M059J (cell line): ENCODE data around the gene CFLAR. TPM values are rescaled to one million over a fixed set of nuclear protein-coding genes. Genes with fewer than 3 reads are reported as not detected.
"Not testable (repeated sequence)": the region's sequence is repeated elsewhere in the genome, so short reads cannot be mapped to it uniquely, and the experiment has no call there.

ENCODE experiments used
- DNase-seq: peaks from one replicate; pipeline ENCODE4 v3.0.0-alpha.2; 2012; ENCODE audit warnings: low read depth
- total RNA-seq: library from RNA; depleted of rRNA; stranded (reverse); fragments of >200 nt; shearing (Covaris generic); gene quantifications from 2 replicates; pipeline ENCODE4 v1.2.3, GENCODE V29; 2014

The CFLAR gene
- total RNA-seq, 1 experiment from 2014 or later: 27.0 TPM

DNA sequence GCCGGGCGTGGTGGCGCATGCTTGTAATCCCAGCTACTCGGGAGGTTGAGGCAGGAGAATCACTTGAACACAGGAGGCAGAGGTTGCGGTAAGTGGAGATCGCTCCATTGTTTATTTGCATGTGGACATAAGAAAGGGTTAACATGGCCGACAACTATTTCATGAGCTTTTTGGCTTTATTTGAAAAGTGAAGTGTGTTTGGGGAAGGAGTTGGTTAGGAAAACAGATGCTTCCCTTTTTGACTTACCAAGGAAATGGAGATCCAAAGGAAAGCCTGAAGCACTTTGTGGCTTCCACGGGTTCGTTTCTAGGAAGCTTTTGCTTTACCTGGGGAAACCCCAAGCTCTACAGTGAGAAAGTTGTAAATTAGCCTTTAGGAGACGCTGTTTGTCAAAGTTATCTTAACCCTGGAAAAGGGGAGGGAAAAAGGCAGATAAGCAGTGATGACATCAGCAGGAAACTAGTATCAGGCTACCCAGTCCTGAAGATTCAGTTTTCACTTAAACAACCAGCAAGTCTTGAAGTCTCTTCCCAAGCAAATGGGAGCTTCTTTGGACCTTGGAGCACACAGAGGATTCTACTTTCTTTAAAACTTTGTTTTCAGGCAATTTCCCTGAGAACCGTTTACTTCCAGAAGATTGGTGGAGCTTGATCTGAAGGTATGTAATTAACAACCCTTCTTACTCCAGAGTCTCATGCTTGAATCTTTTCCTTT, 66.8 kb downstream of the CFLAR start, which contains the start of gene CASP10:
TSS of gene CASP10 (plus strand) at position 492 of the 715 bp plus-strand sequence. CDS start 2,637 bp downstream, outside the sequence.
- DNase-seq: peak; percentile 85

DNA sequence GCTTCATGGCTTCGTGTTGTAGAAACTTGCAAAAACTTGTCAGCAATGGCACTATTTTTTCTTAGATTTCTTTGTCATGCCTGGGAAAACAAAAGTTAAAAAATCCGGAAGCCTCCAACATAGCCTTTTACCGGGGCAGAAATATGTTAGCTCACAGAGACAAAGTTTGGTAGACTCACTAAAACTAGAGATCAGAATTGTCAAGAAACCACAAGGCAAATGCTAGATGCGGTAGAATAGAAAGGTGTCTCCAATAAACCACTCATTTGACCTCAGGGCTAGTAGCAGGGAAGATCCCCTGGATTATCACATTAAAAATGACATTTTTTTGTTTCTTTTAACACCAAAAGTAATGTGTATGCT, 67.4 kb downstream of the CFLAR start:
- peak; percentile 19 for DNase-seq

DNA sequence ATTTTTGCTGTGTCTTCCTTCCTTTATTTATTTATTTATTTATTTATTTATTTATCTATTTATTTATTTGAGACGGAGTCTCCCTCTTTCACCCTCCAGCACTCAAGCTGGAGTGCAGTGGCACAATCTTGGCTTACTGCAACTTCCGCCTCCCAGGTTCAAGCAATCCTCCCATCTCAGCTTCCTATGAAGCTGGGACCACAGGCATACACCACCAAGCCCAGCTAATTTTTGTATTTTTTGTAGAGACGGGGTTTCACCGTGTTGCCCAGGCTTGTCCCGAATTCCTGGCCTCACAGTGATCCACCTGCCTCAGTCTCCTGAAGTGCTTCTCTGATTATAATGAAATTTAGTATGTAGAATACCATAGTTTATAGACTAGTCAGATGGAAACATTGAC, 67.9 kb downstream of the CFLAR start:
- not testable (repeated sequence) for DNase-seq

DNA sequence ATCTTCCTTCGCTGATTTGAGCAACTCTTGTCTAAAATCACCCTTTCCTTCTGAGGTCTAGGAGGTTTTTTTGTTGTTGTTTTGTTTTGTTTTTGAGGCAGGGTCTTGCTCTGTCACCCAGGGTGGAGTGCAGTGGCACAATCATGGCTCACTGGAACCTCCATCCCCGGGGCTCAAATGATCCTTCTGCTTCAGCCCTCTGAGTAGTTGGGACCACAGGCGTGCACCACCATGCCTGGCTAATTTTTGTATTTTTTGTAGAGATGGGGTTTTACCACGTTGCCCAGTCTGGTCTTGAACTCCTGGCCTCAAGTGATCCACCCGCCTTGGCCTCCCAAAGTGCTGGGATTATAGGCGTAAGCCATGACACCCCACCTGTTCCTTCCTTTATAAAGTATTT, 68.3 kb downstream of the CFLAR start:
- DNase-seq: not testable (repeated sequence)

DNA sequence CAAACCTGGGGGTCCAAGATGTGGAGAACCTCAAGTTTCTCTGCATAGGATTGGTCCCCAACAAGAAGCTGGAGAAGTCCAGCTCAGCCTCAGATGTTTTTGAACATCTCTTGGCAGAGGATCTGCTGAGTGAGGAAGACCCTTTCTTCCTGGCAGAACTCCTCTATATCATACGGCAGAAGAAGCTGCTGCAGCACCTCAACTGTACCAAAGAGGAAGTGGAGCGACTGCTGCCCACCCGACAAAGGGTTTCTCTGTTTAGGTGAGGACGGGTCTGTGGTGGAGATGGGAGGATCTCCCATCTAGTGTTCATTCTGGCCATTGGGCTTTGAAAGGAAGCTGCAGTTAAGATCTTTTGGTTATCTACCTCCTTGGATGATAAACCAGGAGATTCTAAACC, 69.9 kb downstream of the CFLAR start:
- no peak for DNase-seq

DNA sequence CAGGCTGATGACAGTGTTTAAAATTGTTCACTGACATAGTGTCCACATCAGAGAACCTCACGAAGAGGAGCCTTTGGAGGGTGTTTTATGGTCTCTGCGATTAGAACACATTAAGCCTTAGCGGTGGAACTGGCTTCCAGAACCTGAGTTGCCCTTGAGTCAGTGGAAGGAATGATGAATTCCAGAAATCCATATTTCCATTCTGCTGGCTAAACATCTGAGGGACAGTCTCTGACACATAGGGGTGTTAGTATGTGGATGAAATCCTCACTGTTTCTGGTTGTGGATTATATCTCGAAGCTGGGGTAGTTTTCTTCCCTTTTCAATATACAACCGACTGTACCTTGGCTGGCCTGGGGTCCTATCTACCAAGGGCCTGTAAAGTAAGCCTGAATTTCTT, 71.0 kb downstream of the CFLAR start:
- DNase-seq: no peak

DNA sequence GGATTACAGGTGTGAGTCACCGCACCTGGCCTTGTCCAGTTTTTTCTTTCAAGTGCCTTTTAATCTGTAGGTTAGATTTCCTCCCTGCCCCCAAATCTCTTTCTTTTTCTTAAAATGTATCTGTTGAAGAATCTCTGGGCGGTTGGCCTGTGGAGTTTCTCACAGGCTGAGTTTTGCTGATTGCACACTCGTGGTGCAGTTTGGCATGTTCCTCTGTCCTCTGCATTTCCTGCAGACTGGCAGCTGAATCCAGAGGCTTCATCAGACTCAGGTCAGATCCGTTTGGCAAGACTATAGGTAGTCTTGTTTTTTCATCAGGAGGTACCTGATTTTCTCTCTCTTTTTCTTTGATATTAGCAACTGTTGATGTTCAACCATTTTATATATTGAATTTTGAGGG, 72.5 kb downstream of the CFLAR start:
- no peak for DNase-seq

DNA sequence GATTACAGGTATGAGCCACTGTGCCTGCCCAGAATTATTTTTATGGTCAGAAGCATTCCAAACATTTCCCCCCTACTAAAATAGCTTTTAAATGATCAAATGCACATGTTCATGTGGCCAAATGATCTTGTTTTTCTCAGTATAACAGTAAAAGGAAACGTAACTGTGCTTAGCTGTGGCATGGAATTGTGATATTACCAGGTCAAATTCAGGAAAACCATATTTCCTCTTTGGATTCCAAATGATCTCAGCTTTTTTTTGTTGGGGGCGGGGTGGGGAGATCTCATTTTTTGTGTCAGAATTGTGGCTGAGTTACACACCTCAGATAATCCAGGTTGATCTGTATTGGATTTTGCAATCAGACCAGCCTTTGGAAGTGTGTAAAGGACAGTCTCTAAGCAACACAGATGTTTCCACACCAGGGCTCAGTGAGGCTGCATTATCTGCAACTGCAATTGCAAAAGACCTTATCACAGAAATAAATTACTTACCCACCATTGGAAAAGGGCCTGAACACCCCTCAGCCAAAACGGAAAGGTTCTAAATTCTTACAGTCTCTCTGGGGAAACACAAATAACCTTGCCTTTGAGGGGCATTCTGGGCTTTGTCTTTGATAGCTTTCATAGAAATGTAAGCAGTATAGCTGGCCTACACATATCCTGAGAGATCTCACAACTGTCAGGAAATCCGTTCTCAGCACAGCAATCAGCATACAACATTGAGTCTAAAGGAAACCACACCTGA, 75.3 kb downstream of the CFLAR start:
- no peak for DNase-seq

DNA sequence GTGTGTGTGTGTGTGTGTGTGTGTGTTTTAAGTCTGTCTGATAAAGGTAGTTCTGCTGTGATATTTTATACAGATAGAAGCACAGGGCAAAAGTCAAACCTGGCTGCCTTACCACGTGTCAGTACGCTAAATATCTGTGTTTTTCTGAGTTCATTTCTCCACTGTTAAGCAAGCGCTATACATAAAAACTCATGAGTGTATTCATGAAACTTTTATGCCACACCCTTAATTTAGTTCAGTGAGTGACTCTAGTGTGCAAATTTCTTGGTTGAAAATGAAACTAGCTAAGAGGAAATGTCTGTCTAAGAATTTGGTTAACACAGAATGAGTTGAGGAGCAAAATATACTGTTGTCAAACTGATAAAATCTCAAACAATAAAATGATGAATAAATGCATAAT, 78.1 kb downstream of the CFLAR start:
- DNase-seq: no peak

DNA sequence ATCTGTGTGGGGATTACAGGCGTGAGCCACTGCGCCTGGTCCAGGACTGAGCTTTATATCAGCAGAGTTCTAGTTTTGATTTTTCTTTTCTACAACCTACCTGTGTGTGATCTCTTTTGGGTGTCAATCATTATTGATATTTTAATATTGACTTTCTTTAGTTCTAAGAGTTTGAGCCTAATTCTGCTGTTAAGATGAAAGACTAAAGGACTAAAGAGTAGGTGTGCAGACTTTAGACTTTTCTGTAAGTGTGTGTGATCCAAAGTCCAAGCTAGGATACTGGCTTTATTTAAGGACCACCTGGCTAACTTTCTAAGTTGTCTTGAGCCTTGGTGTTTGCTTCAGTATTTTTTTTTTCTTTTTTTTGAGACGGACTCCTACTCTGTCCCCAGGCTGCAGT, 79.4 kb downstream of the CFLAR start:
- no peak for DNase-seq

DNA sequence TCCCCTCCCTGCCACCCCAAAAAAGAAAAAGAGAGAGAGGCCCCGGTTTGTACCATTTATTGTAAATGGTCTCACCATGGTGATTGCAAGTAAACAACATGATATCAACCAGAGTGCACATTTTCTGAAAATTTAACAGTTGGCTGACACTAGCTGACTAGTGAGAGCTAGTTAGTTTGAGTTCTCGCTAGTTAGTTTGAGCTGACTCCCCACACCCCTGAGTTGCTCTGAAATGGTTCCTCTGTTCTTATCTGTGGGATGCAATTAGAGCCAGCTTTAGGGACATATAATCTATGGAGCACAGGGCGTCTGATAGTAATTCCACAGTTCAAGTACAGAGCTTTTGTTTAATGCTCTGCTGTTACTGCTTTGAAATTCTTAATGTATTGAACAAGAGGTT, 80.0 kb downstream of the CFLAR start:
- DNase-seq: no peak

DNA sequence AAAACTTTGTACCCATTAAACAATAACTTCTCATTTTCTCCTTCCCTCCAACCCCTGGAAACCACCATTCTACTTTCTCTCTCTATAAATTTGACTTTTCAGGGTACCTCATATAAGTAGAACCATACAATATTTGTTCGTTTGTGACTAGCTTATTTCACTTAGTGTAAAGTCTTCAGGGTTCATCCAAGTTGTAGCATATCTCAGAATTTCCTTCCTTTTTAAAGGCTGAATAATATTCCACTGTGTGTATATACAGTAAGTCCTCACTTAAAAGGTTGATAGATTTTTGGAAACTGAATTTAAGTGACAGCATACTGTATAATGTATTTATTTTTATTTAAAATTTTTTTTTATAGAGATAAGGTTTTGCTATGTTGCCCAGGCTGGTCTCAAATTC, 80.8 kb downstream of the CFLAR start:
- DNase-seq: no peak

DNA sequence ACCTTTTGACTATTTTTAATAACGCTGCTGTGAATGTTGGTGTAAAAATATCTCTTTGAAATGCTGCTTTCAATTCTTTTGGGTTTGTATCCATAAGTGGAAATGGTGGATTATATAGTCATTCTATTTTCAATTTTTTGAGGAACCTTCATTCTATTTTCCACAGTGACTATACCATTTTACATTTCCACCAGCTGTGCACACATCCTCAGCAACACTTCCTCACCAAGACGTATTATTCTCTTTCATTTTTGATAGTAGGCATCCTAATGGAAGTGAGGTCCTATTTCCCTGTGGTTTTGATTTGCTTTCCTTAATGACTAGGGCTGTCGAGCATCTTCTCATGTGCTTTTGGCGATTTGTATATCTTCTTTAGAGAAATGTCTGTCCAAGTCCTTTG, 81.8 kb downstream of the CFLAR start:
- DNase-seq: no peak

DNA sequence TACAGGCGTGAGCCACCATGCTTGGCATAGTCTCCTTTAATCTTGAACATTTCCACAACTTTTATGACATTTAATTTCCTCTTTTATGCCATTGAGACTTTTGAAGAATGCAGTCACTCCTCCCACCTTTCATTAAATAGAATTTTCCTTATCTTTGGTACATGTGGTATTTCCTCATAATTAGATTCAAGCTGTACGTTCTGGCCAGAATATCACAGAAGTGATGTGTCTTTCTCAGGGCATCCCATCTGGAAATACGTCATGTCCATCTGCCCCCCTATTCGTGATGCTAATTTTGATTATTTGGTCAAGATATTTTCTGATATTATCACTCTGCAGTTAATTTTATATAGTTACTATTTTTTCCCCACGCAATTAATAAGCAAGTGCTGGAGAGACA, 83.9 kb downstream of the CFLAR start:
- DNase-seq: no peak

DNA sequence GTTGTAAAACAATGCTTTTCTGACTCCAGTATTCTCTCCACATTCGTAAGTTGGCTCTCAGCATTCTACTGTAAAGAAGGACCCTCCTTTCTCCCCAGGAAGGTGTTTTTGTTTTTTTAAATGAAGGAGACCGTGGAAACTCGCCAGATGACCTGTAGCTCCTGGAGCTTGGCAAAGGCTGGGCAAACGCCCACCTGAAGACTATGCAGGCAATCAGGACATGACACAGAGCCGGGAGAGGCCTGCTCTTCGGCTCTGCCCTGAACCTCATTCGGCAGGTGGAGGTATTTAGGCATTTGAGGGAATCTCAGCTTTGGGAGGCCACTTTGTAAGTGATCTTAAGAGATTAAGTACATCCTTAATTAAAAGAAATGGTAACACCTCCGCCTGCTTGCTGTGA, 84.4 kb downstream of the CFLAR start:
- no peak for DNase-seq

DNA sequence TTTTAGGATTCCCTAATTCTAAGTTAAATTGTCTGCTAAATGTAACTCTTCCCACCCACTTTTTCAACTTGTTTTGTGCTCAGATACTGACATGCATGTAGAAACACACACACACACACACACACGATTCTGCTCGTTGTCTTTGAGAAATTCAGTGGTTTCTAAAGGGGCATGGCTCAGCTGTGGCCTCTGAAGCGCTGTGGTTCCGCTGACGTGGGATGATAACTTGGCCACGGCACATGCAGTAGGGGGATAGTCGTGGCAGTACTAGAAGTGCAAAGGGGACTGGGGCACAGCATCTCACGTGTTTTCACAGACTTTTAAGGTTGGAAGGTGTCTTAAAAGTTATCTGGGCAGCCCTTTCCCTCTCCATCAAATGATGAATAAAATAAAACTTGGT, 85.4 kb downstream of the CFLAR start:
- DNase-seq: no peak

DNA sequence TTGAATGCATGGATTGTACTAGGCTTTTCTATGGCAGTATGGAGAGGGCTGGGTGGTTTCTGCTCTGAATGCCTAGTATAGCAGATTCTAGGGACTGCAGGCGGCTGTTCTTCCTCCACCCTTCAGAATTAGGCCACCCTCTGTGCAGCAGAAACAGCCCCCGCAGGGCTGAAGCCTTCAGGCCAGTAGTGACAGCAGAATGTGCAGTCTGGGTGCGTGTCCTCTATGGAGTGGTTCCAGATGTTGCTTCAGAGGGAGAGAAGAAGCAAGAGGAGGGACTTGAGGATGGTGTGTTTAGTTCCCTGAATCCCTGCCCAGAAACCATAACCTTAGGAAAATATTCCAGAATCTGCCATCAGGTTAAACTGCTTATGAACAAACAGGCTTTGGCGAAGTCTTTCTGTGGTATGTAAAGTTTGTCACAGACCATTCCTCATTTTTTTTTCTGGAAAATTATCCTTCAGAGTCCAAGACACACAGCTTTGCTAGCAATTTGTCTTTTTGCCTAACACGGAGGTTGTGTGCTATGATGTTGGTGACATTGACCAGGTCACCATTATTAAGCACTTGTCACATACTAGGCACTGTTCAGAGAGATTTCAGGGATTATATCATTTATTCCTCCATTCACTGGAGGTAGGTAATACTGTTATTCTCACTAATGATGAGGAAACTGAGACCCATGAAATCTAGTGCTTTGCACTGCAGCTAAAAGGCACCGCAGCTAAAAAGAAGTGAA, 88.1 kb downstream of the CFLAR start:
- no peak for DNase-seq

DNA sequence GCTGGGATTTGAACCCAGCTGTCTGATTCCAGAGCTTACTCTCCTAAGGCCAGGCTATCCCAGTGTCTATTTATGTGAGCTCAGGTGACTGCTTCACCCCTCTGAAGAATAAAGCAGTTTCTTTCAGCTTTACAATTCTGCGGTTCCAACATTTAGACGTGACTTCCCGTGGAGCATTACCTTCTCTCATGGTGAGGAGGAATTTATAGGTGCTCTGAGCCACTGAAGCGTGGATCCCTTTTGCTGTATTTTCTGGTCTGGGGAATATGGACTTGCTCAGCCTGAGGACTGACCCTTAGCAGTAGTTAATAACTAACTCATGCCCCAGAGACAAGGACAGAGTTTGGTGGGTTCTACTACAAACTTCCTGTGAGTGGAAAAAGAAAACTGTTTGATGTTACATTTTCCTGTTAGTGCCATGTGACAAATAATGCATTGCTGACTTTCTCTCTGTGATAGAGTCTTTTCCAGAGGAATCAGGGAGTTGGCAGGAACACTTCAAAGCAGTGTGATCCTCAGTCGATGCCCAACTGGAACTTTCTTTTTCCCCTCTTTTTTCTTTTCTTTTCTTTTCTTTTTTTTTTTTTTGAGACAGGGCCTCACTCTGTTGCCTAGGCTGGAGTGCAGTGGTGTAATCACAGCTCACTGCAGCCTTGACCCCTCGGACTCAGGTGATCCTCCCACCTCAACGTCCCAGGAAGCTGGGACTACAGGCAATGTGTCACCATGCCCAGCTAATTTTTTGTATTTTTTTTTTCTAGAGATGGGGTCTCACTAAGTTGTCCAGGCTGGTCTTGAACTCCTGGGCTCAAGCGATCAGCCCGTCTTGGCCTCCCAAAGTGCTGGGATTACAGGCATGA, 88.9 kb downstream of the CFLAR start:
- DNase-seq: no peak

DNA sequence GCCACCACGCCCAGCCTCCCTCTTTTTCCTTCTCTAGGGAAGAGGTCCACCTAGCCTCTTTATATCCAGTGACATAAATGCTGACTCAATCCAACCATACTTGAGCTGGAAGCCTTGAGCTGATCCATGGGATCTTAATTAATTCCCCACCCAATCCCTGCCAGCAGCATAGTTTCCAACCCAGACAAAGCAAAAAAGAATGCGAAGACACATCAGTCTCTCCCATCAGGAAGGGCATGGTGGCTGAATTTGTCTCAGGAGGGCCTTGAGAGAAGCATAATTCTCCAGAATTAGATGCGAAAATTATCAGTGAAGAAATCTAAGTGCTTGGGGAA, 89.5 kb downstream of the CFLAR start:
- DNase-seq: no peak

DNA sequence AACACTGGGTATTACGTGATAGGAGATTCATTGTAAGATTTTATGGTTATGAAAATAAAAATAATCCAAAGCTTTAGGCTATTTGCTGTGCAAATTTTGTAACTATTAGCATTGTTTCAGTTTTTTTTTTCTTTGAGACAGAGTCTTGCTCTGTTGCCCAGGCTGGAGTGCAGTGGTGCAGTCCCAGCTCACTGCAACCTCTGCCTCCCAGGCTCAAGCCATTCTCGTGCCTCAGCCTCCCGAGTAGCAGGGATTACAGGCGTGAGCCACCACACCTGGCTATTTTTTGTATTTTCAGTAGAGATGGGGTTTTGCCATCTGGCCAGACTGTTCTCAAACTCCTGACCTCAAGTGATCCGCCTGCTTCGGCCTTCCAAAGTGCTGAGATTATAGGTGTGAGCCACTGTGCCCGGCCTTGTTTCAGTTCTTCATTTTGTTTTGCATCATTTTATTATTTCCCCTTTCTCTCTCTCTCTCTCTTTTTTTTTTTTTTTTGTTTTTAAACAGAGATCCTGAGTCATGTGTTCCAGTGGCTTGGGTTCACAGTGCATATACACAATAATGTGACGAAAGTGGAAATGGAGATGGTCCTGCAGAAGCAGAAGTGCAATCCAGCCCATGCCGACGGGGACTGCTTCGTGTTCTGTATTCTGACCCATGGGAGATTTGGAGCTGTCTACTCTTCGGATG, 92.7 kb downstream of the CFLAR start:
- DNase-seq: no peak

DNA sequence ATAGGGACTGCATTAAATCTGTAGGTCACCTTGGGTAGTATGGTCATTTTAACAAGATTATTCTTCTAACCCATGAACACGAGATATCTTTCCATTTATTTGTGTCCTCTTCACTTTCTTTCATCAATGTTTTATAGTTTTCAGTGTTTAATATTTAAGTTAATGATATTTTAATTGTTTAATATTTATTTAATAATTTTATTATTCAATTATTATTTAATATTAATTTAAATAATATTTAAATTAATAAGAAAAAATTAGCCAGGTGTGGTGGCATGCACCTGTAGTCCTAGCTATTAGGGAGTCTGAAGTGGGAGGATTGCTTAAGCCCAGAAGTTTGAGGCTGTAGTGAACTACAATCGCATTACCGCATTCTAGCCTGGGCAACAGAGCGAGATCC, 100.0 kb downstream of the CFLAR start:
- no peak for DNase-seq
